Skeletal muscle cell (primary cell): ENCODE results near the gene OLFML1.

ENCODE experiments used
- DNase-seq: peaks from one replicate; pipeline ENCODE4 v3.0.0-alpha.2; 2010; ENCODE audit warnings: low read depth
- H3K4me3 ChIP-seq: 2 replicates; pipeline ENCODE4 v1.5.1; 2011; ENCODE audit warnings: low read depth, mild to moderate bottlenecking, control low read depth, low read length, moderate library complexity

Gene OLFML1

DNA sequence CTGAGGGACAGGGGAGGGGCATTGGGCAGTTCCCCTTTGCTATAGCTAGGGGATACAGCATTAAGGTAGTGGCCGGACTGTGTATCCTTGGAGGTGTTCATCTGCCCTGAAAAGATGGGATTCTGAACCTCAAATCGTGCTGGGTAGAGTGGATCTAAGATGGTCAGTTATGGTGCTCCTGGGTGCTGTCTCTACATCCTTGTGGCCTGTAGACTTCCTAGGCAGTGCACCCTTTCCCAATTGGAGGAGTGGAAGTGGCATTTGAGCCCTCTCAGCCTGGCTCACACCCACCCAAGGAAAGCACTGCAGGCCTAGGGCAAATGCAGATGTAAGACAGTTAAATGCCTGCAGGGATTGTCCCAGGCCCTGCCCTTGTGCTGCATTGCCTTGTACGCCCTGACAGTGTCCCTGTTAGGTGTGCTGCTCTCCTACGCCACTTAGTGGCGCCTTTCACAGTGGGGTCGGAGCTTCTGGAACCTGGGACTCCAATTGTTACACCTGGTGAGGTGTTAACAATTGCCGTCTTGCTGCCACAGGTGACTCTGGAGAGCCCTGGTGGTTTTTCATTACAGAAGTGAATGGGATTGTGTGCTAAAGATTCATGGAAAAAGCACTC, 63.5 kb downstream of the OLFML1 start:
- H3K4me3 ChIP-seq: no peak overlapping the region
- DNase-seq: no peak

DNA sequence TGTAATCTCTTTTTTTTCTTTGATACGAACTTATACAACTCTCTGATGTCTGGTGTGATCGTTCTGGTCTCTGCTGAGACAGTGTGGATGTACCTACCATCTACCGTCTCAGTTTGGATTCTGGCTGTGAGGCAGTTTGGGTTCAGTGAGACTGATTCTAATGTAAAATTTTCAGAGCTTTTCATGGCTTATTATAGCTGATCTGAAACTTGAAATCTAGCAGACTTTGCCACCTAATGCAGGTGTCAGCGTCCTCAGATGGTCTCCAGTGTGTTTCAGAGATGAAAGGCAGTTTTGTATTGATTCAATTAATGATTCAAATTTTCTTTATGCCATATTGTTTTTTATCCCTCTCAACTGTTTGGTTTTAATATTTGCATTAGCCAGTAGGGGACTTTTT, 64.4 kb downstream of the OLFML1 start:
- no peak overlapping the region for H3K4me3 ChIP-seq
- no peak for DNase-seq

DNA sequence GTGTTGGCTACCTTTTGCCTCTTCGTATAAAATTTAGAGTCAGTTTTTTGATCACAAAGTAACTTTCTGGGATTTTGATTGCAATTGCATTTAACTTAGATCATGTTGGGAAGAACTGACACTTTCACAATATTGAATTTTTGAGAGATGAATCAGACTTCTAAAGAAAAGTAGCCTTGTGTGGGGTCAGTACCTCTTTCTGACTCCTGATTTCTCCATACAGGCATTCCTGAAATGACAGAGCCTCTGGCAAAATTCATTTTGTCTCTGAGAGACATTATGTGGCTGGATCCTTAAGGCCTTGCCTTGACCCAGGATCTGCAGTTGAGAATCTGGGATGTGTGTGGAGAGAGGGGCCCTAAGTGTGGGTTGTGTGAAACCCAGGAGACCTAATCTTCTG, 66.3 kb downstream of the OLFML1 start:
- H3K4me3 ChIP-seq: no peak overlapping the region
- peak; percentile 18 for DNase-seq

DNA sequence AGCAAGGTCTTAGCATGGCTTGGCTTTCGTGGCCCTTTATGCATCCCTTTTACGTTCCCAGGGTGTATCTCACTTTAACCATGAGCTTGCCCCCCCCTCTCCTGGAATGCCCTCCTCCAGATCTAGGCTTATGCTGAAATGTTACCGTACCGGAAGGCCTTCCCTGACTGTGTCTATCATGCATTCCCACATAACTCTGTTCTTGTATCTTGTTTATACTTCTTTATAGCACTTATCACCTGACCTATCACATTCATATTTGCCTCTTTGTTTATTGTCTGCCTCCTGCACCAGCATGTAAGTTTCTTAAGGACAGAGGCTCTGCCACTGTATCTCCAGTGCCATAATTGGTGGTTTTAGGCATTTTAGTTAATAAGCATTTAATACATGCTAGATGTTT, 67.4 kb downstream of the OLFML1 start:
- no peak overlapping the region for H3K4me3 ChIP-seq
- no peak for DNase-seq

DNA sequence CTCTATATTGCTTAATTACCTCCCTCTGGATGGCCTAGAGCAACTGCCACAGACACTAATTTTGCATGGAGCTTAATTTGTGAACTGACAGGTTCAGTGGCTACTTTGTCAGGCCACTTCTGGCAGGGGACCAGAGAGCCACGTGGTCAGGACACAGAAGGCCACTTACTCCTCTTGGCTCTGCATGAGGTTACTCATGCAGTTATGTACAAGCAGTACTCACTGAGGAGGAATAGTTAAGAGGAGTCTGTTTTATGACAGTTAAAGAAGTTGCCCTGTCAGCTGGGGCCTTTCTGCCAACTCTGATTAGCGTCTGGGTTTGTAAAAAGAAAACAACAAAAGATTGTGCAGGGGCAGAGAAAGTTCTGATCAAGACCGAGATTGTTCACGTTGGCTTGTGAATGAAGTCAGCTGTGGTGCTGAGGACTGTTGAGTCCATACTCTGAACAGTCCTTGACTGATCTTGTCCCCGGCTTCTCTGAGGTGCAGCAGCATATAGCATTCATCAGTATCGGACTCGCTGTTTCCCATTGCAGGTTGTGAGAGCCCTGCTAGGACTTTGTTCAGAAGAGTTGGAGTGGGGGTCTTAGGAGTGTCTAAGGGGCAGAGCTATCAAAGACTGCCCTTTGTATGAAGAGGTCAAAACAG, 69.9 kb downstream of the OLFML1 start:
- DNase-seq: no peak
- H3K4me3 ChIP-seq: no peak overlapping the region

DNA sequence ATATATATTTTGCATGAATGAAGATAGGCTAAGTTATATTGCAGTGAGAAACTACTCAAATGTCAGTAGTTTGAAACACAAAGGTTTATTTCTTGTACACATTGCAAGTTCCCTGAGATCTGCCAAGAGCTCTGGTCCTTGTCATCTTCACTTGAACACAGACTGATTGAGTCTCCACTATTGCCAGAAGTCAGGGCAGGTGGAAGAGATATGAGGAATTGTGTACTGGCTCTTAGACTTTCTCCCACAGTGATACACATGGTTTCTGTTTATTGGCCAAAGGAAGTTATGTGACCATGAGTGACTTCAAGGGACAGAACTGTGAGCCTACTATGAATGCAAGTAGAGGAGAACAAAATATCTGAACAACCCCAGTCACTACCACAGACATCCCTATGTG, 72.7 kb downstream of the OLFML1 start:
- no peak overlapping the region for H3K4me3 ChIP-seq
- DNase-seq: no peak

DNA sequence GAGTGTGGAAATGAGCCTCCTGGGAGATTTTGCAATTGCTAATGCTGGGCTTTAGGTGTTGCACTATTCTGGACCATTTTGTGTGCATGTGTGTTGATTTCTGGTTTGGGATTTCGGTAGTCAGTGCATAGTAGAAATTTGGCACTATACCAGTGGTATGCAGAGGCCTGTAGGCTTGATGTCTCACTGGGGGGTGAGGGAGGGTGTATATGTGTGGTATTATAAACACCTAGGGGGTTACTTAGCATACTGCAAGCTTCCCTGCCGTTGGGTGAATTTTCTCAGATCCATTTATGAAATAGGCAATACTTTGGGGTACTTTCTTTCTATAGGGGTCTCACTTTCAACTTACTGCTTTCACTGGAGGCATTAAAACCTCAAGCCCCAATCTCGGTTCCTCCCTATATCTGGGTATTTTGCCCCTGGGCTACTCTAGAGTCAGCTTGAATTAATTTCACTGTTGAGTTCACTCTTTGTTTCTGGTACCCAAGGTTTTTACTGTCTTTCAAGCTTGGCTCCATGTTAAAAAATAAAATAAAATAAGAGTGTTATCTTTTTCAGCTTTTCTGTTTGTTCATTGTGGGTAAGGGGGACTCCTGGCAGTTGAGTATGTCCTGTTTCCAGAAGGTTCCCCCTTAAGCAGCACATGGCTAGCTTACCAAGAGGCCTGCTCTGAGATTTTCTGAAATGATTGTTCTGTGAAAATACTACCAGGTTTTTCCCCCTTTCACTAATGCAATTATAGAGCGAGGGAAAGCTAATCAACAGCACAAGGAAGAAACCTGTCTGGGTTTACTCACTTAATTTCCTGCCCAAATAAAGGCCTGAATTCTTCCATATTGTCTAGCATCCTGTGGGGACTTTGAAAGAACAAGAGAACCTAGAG, 74.3 kb downstream of the OLFML1 start:
- H3K4me3 ChIP-seq: no peak overlapping the region
- no peak for DNase-seq
